Spleen (tissue), 11 donors: Measurements from ENCODE around the gene SULT1C4. TPM values are rescaled to one million over a fixed set of nuclear protein-coding genes. Genes with fewer than 3 reads are reported as not detected.
"Not testable (repeated sequence)": the region's sequence is repeated elsewhere in the genome, so short reads cannot be mapped to it uniquely, and the experiment has no call there.

ENCODE experiments used
- DNase-seq: peaks from one replicate; pipeline ENCODE4 v3.0.0-alpha.2; 2020
- H3K27ac ChIP-seq, 8 donors: fragments of 200-600 bp; sonication (generic) in 7 of 8; 1 replicate in 4 of 8; 2 replicates in 4 of 8; pipeline versions ENCODE4 v1.5.0 to v1.8.0; 2016 to 2021; ENCODE audit warnings: inconsistent platforms in 4 of 8, mild to moderate bottlenecking in 4 of 8, moderate library complexity in 1 of 8
- H3K27me3 ChIP-seq, 7 donors: fragments of 200-600 bp; sonication (generic) in 6 of 7; replicated peaks in 1 of 7; 1 replicate in 4 of 7; 2 replicates in 3 of 7; pipeline versions ENCODE4 v1.5.0 to v1.8.0; 2016 to 2021; ENCODE audit warnings: inconsistent platforms in 3 of 7, mild to moderate bottlenecking in 1 of 7
- H3K36me3 ChIP-seq, 6 donors: fragments of 200-600 bp; sonication (generic) in 5 of 6; 1 replicate in 4 of 6; 2 replicates in 2 of 6; pipeline versions ENCODE4 v1.5.0 to v1.8.0; 2016 to 2021; ENCODE audit warnings: inconsistent platforms in 2 of 6
- H3K4me1 ChIP-seq, 6 donors: fragments of 200-600 bp; sonication (generic) in 5 of 6; 1 replicate in 3 of 6; 2 replicates in 3 of 6; pipeline versions ENCODE4 v1.5.0 to v1.8.0; 2016 to 2021; ENCODE audit warnings: inconsistent platforms in 3 of 6
- H3K4me3 ChIP-seq, 8 donors: fragments of 200-600 bp; sonication (generic) in 7 of 8; 1 replicate in 4 of 8; 2 replicates in 4 of 8; pipeline versions ENCODE4 v1.5.0 to v1.8.0; 2016 to 2021; ENCODE audit warnings: inconsistent platforms in 4 of 8, mild to moderate bottlenecking in 4 of 8, moderate library complexity in 2 of 8
- H3K9me3 ChIP-seq, 8 donors: fragments of 200-600 bp; sonication (generic) in 7 of 8; 1 replicate in 4 of 8; 2 replicates in 4 of 8; pipeline versions ENCODE4 v1.5.0 to v1.8.0; 2016 to 2021; ENCODE audit warnings: inconsistent platforms in 4 of 8
- CTCF ChIP-seq, 11 experiments: fragments of 200-600 bp in 7 of 11; fragments of 450-650 bp in 4 of 11; sonication (generic) in 4 of 11; IDR thresholded peaks in 8 of 11; conservative IDR thresholded peaks in 3 of 11; 1 replicate in 7 of 11; 2 replicates in 4 of 11; pipeline versions ENCODE4 v1.4.0 to v1.8.0; 2016 to 2021; ENCODE audit warnings: antibody characterized with exemption in 11 of 11, inconsistent platforms in 4 of 11, mild to moderate bottlenecking in 1 of 11
- POLR2A ChIP-seq, 3 donors: fragments of 450-650 bp; IDR thresholded peaks; one replicate each; pipeline ENCODE4 v1.5.1; 2017; ENCODE audit warnings: antibody characterized with exemption in 3 of 3, mild to moderate bottlenecking in 1 of 3
- POLR2AphosphoS5 ChIP-seq, 3 donors: sonication (generic); formaldehyde crosslinking; IDR thresholded peaks; one replicate each; pipeline ENCODE4 v1.5.1; 2017; ENCODE audit warnings: antibody characterized with exemption in 3 of 3
- WGBS, 5 donors: extraction: QIAGEN DNeasy Blood & Tissue Kit in 3 of 5; methylation state at CpG; one replicate each; pipeline versions ENCODE4 v1.1.5 to v1.1.7; 2013 to 2018; 5-methylcytosine and 5-hydroxymethylcytosine counted together
- intact Hi-C: fragments of 100-400 bp; cut with DNase I; formaldehyde crosslinking; loops from one replicate; pipeline ENCODE4 v1.15.0; 2023; ENCODE audit warnings: low total_unique reads
- polyA plus RNA-seq, 3 donors: library from polyadenylated mRNA; stranded (reverse); fragments of 200-250 nt; gene quantifications; one replicate each; pipeline ENCODE4 v1.2.1, GENCODE V29; 2013
- total RNA-seq, 7 donors: library from RNA; depleted of rRNA in 3 of 7; stranded (reverse); fragments of >200 nt in 3 of 7; fragmentation: NEBNext Ultra II Directional in 4 of 7; extraction: Animal tissue kit (Norgen Biotek cat#: 25700) in 4 of 7; gene quantifications; one replicate each; pipeline versions ENCODE4 v1.1.0 to v1.2.1, GENCODE V29; 2016 to 2021
- donor health status: healthy with polysubstance abuse.
- donor health status: DM: no; HTN: no; CAD: no; lungs with moderate emphysema.
- donor health status: DM: no; HTN: no; CAD: no.
- donor health status: Bipolar disorder and iron deficiency.
- donor health status: healthy.
- donor health status: DM: no; HTN: no; CAD: no.
- donor health status: DM: yes; HTN: yes; CAD: no.

SULT1C4 gene
- total and polyA plus RNA-seq, 10 donors = 0.09 to 4.5 (median 0.56) TPM

GRCh38 chr2:108351889-108352288 is 25.9 kb upstream of the SULT1C4 start:
- TF ChIP-seq POLR2AphosphoS5 (IDR thresholded peaks at IDR 0.05) (no peak), CTCF (IDR thresholded peaks at IDR 0.05 in 8 of 11, conservative IDR thresholded peaks at IDR 0.05 in 3 of 11) (no peak), POLR2A (IDR thresholded peaks at IDR 0.05) (no peak)
- intact Hi-C loops = no loop called here
- DNase-seq = no peak
- H3K27me3 ChIP-seq = peaks cover 0 to 33% (median 0%) of the 10 kb centered on the region in 7 donors
- no peaks in the 10 kb centered on the region for H3K36me3 ChIP-seq
- H3K27ac ChIP-seq = no peak overlapping the region
- H3K9me3 ChIP-seq = no peaks in the 10 kb centered on the region
- no peaks in the 10 kb centered on the region for H3K4me1 ChIP-seq
- H3K4me3 ChIP-seq = no peak overlapping the region

GRCh38 chr2:108354136-108354535 is 23.6 kb upstream of the SULT1C4 start:
- DNase-seq = no peak
- H3K36me3 ChIP-seq = no peaks in the 10 kb centered on the region
- H3K4me3 ChIP-seq = no peak overlapping the region
- intact Hi-C loops = no loop called here
- H3K9me3 ChIP-seq = no peaks in the 10 kb centered on the region
- peaks cover 0 to 30% (median 0%) of the 10 kb centered on the region in 7 donors for H3K27me3 ChIP-seq
- no peaks in the 10 kb centered on the region for H3K4me1 ChIP-seq
- 41 to 75% (median 54%) methylated on average over 5 of the region's 5 CpGs for WGBS, 5 donors
- TF ChIP-seq POLR2AphosphoS5 (IDR thresholded peaks at IDR 0.05) (no peak), POLR2A (IDR thresholded peaks at IDR 0.05) (no peak), CTCF (IDR thresholded peaks at IDR 0.05 in 8 of 11, conservative IDR thresholded peaks at IDR 0.05 in 3 of 11) (no peak)
- no peak overlapping the region for H3K27ac ChIP-seq

GRCh38 chr2:108355906-108356734 is 21.6 kb upstream of the SULT1C4 start:
- Histone ChIP-seq H3K27me3 (peaks cover 0 to 13% (median 0%) of the 10 kb centered on the region in 7 donors), H3K36me3 (no peaks in the 10 kb centered on the region), H3K9me3 (no peaks in the 10 kb centered on the region), H3K4me1 (no peaks in the 10 kb centered on the region), H3K4me3 (no peak overlapping the region), H3K27ac (no peak overlapping the region)
- 53 to 84% (median 66%) methylated on average over 2 of the region's 2 CpGs for whole genome bisulfite sequencing, 5 donors
- TF ChIP-seq CTCF (IDR thresholded peaks at IDR 0.05 in 8 of 11, conservative IDR thresholded peaks at IDR 0.05 in 3 of 11) = no peak
- TF ChIP-seq POLR2AphosphoS5 (IDR thresholded peaks at IDR 0.05) = no peak
- TF ChIP-seq POLR2A (IDR thresholded peaks at IDR 0.05) = no peak
- DNase-seq = no peak
- intact Hi-C loops = no loop called here

GRCh38 chr2:108359336-108359735 is 18.4 kb upstream of the SULT1C4 start:
- H3K4me3 ChIP-seq, H3K27ac ChIP-seq, H3K4me1 ChIP-seq, H3K9me3 ChIP-seq, H3K36me3 ChIP-seq, DNase-seq, intact Hi-C loops: not testable (repeated sequence)
- 82 to 100% (median 87%) methylated on average over 1 of the region's 1 CpG for whole genome bisulfite sequencing, 5 donors
- peaks cover 0 to 13% (median 0%) of the 10 kb centered on the region in 7 donors for H3K27me3 ChIP-seq
